ENCODE results near the gene TNS3.

GRCh38 chr7:47233996-47234395 is 347.9 kb downstream of the TNS3 start:
- TF ChIP-seq, protein P1, sequence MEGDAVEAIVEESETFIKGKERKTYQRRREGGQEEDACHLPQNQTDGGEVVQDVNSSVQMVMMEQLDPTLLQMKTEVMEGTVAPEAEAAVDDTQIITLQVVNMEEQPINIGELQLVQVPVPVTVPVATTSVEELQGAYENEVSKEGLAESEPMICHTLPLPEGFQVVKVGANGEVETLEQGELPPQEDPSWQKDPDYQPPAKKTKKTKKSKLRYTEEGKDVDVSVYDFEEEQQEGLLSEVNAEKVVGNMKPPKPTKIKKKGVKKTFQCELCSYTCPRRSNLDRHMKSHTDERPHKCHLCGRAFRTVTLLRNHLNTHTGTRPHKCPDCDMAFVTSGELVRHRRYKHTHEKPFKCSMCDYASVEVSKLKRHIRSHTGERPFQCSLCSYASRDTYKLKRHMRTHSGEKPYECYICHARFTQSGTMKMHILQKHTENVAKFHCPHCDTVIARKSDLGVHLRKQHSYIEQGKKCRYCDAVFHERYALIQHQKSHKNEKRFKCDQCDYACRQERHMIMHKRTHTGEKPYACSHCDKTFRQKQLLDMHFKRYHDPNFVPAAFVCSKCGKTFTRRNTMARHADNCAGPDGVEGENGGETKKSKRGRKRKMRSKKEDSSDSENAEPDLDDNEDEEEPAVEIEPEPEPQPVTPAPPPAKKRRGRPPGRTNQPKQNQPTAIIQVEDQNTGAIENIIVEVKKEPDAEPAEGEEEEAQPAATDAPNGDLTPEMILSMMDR (IDR thresholded peaks at IDR 0.05; ENCODE audit: low read length) = no peak
- TF ChIP-seq EZH2phosphoT487 (IDR thresholded peaks at IDR 0.05; ENCODE audit: low read length) (no peak), EZH2 (optimal IDR thresholded peaks at IDR 0.05; ENCODE audit: low read depth, low read length) (no peak)
